Activated T-helper 1 cell treated with anti-CD3 and anti-CD28 coated beads, Interleukin-12 subunit alpha, Interleukin-12 subunit beta, Interleukin-2, Interleukin-4 antibody, amounts not matched to agents 30 ng/mL and 10 ng/mL and 1 ng/mL, durations not matched to agents 14 hours and 24 hours and 36 hours (primary cell): ENCODE results near the gene SPATA19. TPM values are rescaled to one million over a fixed set of nuclear protein-coding genes. Genes with fewer than 3 reads are reported as not detected.

Experiments used
- DNase-seq: peaks from one replicate; pipeline ENCODE4 v3.0.0; 2021; ENCODE audit warnings: low spot score
- H3K27ac Mint-ChIP-seq: one replicate; pipeline ENCODE4 v1.8.0; 2021; ENCODE audit warnings: mild to moderate bottlenecking, mixed read lengths
- H3K27me3 Mint-ChIP-seq: one replicate; pipeline ENCODE4 v1.8.0; 2022; ENCODE audit warnings: mild to moderate bottlenecking, moderate library complexity, mixed read lengths; ENCODE audit not compliant: insufficient read depth
- H3K36me3 Mint-ChIP-seq: one replicate; pipeline ENCODE4 v1.8.0; 2021; ENCODE audit warnings: low read depth, mixed read lengths
- H3K4me1 Mint-ChIP-seq: one replicate; pipeline ENCODE4 v1.8.0; 2021; ENCODE audit warnings: low read depth, mixed read lengths
- H3K4me3 Mint-ChIP-seq: one replicate; pipeline ENCODE4 v1.8.0; 2021; ENCODE audit warnings: mild to moderate bottlenecking, moderate library complexity, mixed read lengths
- H3K9me3 Mint-ChIP-seq: one replicate; pipeline ENCODE4 v1.8.0; 2021; ENCODE audit warnings: mixed read lengths
- intact Hi-C: fragments of 100-400 bp; cut with micrococcal nuclease; formaldehyde crosslinking; loops from one replicate; pipeline ENCODE4 v1.15.1; 2024
- total RNA-seq: library from RNA; stranded (reverse); gene quantifications from 2 replicates; pipeline ENCODE4 v1.2.3, GENCODE V29; 2022

Gene SPATA19
- total RNA-seq, 1 donor from 2014 or later: not detected

- Mint-ChIP-seq H3K4me3 (no peak overlapping the region), H3K36me3 (no peaks in the 10 kb centered on the region), H3K27ac (no peak overlapping the region), H3K9me3 (no peaks in the 10 kb centered on the region), H3K4me1 (no peaks in the 10 kb centered on the region), H3K27me3 (no peaks in the 10 kb centered on the region)
- DNase-seq: no peak
- intact Hi-C loops: no loop called here
Measured at GRCh38 chr11:133821776-133822175, 23.5 kb downstream of the SPATA19 start.

GRCh38 chr11:133819746-133820315 lies 25.5 kb downstream of the SPATA19 start:
- H3K9me3 Mint-ChIP-seq: no peaks in the 10 kb centered on the region
- no peak overlapping the region for H3K4me3 Mint-ChIP-seq
- H3K36me3 Mint-ChIP-seq: no peaks in the 10 kb centered on the region
- no peak for DNase-seq
- no peak overlapping the region for H3K27ac Mint-ChIP-seq
- H3K4me1 Mint-ChIP-seq: no peaks in the 10 kb centered on the region
- peaks cover 3% of the 10 kb centered on the region for H3K27me3 Mint-ChIP-seq
- intact Hi-C loops: no loop called here

- DNase-seq: no peak
- no peak overlapping the region for H3K27ac Mint-ChIP-seq
Measured at GRCh38 chr11:133819114-133819513, 26.2 kb downstream of the SPATA19 start.

GRCh38 chr11:133818302-133818701 lies 27.0 kb downstream of the SPATA19 start:
- no peak overlapping the region for H3K4me3 Mint-ChIP-seq
- no peaks in the 10 kb centered on the region for H3K4me1 Mint-ChIP-seq

More at GRCh38 chr11:133819114-133819513, 26.2 kb downstream of the SPATA19 start:
- Mint-ChIP-seq H3K9me3 (no peaks in the 10 kb centered on the region), H3K36me3 (no peaks in the 10 kb centered on the region), H3K4me3 (no peak overlapping the region), H3K4me1 (no peaks in the 10 kb centered on the region), H3K27me3 (peaks cover 3% of the 10 kb centered on the region)
- intact Hi-C loops: no loop called here

GRCh38 chr11:133817449-133817848 lies 27.9 kb downstream of the SPATA19 start:
- Mint-ChIP-seq H3K27ac (no peak overlapping the region), H3K9me3 (no peaks in the 10 kb centered on the region), H3K27me3 (peaks cover 3% of the 10 kb centered on the region), H3K36me3 (no peaks in the 10 kb centered on the region), H3K4me3 (no peak overlapping the region), H3K4me1 (no peaks in the 10 kb centered on the region)
- DNase-seq: no peak
- intact Hi-C loops: no loop called here

More at GRCh38 chr11:133818302-133818701, 27.0 kb downstream of the SPATA19 start:
- intact Hi-C loops: no loop called here
- H3K9me3 Mint-ChIP-seq: no peaks in the 10 kb centered on the region
- no peaks in the 10 kb centered on the region for H3K36me3 Mint-ChIP-seq
- no peak for DNase-seq
- peaks cover 3% of the 10 kb centered on the region for H3K27me3 Mint-ChIP-seq
- no peak overlapping the region for H3K27ac Mint-ChIP-seq

- Mint-ChIP-seq H3K36me3 (no peaks in the 10 kb centered on the region), H3K27me3 (peaks cover 3% of the 10 kb centered on the region), H3K27ac (no peak overlapping the region), H3K4me1 (no peaks in the 10 kb centered on the region), H3K9me3 (no peaks in the 10 kb centered on the region), H3K4me3 (no peak overlapping the region)
- DNase-seq: no peak
- intact Hi-C loops: no loop called here
Measured at GRCh38 chr11:133816146-133816870, 29.0 kb downstream of the SPATA19 start.

- no peak for DNase-seq
- Mint-ChIP-seq H3K27ac (no peak overlapping the region), H3K36me3 (no peaks in the 10 kb centered on the region), H3K4me1 (no peaks in the 10 kb centered on the region), H3K9me3 (no peaks in the 10 kb centered on the region), H3K27me3 (peaks cover 3% of the 10 kb centered on the region), H3K4me3 (no peak overlapping the region)
- intact Hi-C loops: no loop called here
Measured at GRCh38 chr11:133815636-133816035, 29.7 kb downstream of the SPATA19 start.

GRCh38 chr11:133814588-133815100 lies 30.7 kb downstream of the SPATA19 start:
- Mint-ChIP-seq H3K27ac (no peak overlapping the region), H3K27me3 (peaks cover 3% of the 10 kb centered on the region), H3K4me1 (no peaks in the 10 kb centered on the region), H3K36me3 (no peaks in the 10 kb centered on the region), H3K9me3 (no peaks in the 10 kb centered on the region), H3K4me3 (no peak overlapping the region)
- intact Hi-C loops: no loop called here
- no peak for DNase-seq

- no peak for DNase-seq
Measured at GRCh38 chr11:133811850-133812685, 33.2 kb downstream of the SPATA19 start.

GRCh38 chr11:133810766-133811165 lies 34.5 kb downstream of the SPATA19 start:
- no peak overlapping the region for H3K4me3 Mint-ChIP-seq
- no peaks in the 10 kb centered on the region for H3K9me3 Mint-ChIP-seq
- intact Hi-C loops: no loop called here
- H3K27ac Mint-ChIP-seq: no peak overlapping the region
- no peaks in the 10 kb centered on the region for H3K36me3 Mint-ChIP-seq
- H3K4me1 Mint-ChIP-seq: no peaks in the 10 kb centered on the region
- H3K27me3 Mint-ChIP-seq: peaks cover 3% of the 10 kb centered on the region
- DNase-seq: no peak

More at GRCh38 chr11:133811850-133812685, 33.2 kb downstream of the SPATA19 start:
- no peaks in the 10 kb centered on the region for H3K9me3 Mint-ChIP-seq
- no peaks in the 10 kb centered on the region for H3K36me3 Mint-ChIP-seq
- no peak overlapping the region for H3K4me3 Mint-ChIP-seq
- intact Hi-C loops: no loop called here
- H3K27ac Mint-ChIP-seq: no peak overlapping the region
- H3K27me3 Mint-ChIP-seq: peaks cover 3% of the 10 kb centered on the region
- H3K4me1 Mint-ChIP-seq: no peaks in the 10 kb centered on the region

- no peak overlapping the region for H3K27ac Mint-ChIP-seq
Measured at GRCh38 chr11:133809569-133810491, 35.5 kb downstream of the SPATA19 start.

More at GRCh38 chr11:133809569-133810491, 35.5 kb downstream of the SPATA19 start:
- intact Hi-C loops: no loop called here
- DNase-seq: no peak
- Mint-ChIP-seq H3K27me3 (no peaks in the 10 kb centered on the region), H3K4me1 (no peaks in the 10 kb centered on the region), H3K36me3 (no peaks in the 10 kb centered on the region), H3K9me3 (no peaks in the 10 kb centered on the region), H3K4me3 (no peak overlapping the region)
